Hypothalamus (tissue), 51 donors: Measurements from ENCODE around the gene CERS4.

Experiments
- DNase-seq, 51 donors: peaks; one replicate each; lab custom pipeline; 2025; lab: John Stamatoyannopoulos, UW

CERS4 gene

GRCh38 chr19:8311461-8312260 is 102.5 kb downstream of the CERS4 start:
- no peak for DNase-seq
